Measurements from ENCODE around the gene KLHL28. TPM values are rescaled to one million over a fixed set of nuclear protein-coding genes. Genes with fewer than 3 reads are reported as not detected.

KLHL28 gene
- total RNA-seq, 3 donors from 2014 or later, result 16.1 to 19.5 (median 19.3) TPM

Other genes with a start within 250 kb of the KLHL28 start
- gene TOGARAM1, start 243 bp upstream of the KLHL28 start, total RNA-seq, result 10 to 100 TPM; 13.2 to 17.0 (median 14.8) TPM
- 10 to 100 TPM; 25.9 to 38.4 (median 35.4) TPM for gene PRPF39, start 122.2 kb upstream of the KLHL28 start, total RNA-seq
- 10 to 100 TPM; 46.2 to 51.7 (median 46.2) TPM for gene FKBP3, start 172.5 kb upstream of the KLHL28 start, total RNA-seq
- 1 to 10 TPM; 3.2 to 5.7 (median 3.6) TPM for gene FANCM, start 174.0 kb upstream of the KLHL28 start, total RNA-seq

Measured in mucosa of descending colon (tissue), 3 donors.